ENCODE measurements around the gene HEPHL1. TPM values are rescaled to one million over a fixed set of nuclear protein-coding genes. Genes with fewer than 3 reads are reported as not detected.

HEPHL1 gene
- total RNA-seq, 1 donor from 2014 or later = not detected

GRCh38 chr11:94060401-94060800, 39.2 kb downstream of the HEPHL1 start:
- no peaks in the 10 kb centered on the region for H4K20me1 ChIP-seq (ENCODE audit: insufficient read depth, low read length)
- Mint-ChIP-seq H3K27ac (ENCODE audit: unreplicated experiment) (no peak overlapping the region), H3K36me3 (ENCODE audit: low read depth, unreplicated experiment) (no peaks in the 10 kb centered on the region), H3K9me3 (ENCODE audit: unreplicated experiment) (no peaks in the 10 kb centered on the region), H3K27me3 (ENCODE audit: low read depth, unreplicated experiment) (no peaks in the 10 kb centered on the region), H3K4me1 (ENCODE audit: low read depth, unreplicated experiment) (no peaks in the 10 kb centered on the region), H3K4me3 (ENCODE audit: unreplicated experiment) (no peak overlapping the region)
- H3K4me1 ChIP-seq (ENCODE audit: insufficient read depth, low read length) = no peaks in the 10 kb centered on the region
- H3K79me2 ChIP-seq (ENCODE audit: insufficient read depth, low read length) = no peaks in the 10 kb centered on the region
- H3K4me2 ChIP-seq (ENCODE audit: low read length) = no peak overlapping the region
- H2AFZ ChIP-seq (ENCODE audit: low read depth, low read length) = no peak overlapping the region
- peak; percentile 61 for DNase-seq (ENCODE audit: low read depth)
- peaks cover 2% of the 10 kb centered on the region for H3K27me3 ChIP-seq (ENCODE audit: insufficient read depth, low read length)
- no peak for FAIRE-seq
- no peaks in the 10 kb centered on the region for H3K36me3 ChIP-seq (ENCODE audit: insufficient read depth, low read length)
- H3K27ac ChIP-seq (ENCODE audit: low read depth, low read length) = no peak overlapping the region
- H3K4me3 ChIP-seq (ENCODE audit: insufficient read depth, low read depth, low read length) = no peak overlapping the region
- no peak overlapping the region for H3K9ac ChIP-seq (ENCODE audit: low read length)
- H3K9me3 ChIP-seq (ENCODE audit: insufficient read depth, low read depth, low read length) = no peaks in the 10 kb centered on the region
- TF ChIP-seq EZH2 (IDR thresholded peaks at IDR 0.05; ENCODE audit: insufficient read depth, low read length) = no peak

GRCh38 chr11:94062360-94062759, 41.2 kb downstream of the HEPHL1 start:
- H3K9me3 ChIP-seq (ENCODE audit: insufficient read depth, low read depth, low read length) = no peaks in the 10 kb centered on the region

GRCh38 chr11:94066901-94067429, 45.8 kb downstream of the HEPHL1 start:
- H3K27ac ChIP-seq (ENCODE audit: low read depth, low read length) = no peak overlapping the region
- H3K4me3 ChIP-seq (ENCODE audit: insufficient read depth, low read depth, low read length) = no peak overlapping the region
- Mint-ChIP-seq H3K4me3 (ENCODE audit: unreplicated experiment) (no peak overlapping the region), H3K27ac (ENCODE audit: unreplicated experiment) (no peak overlapping the region), H3K27me3 (ENCODE audit: low read depth, unreplicated experiment) (no peaks in the 10 kb centered on the region), H3K9me3 (ENCODE audit: unreplicated experiment) (no peaks in the 10 kb centered on the region), H3K4me1 (ENCODE audit: low read depth, unreplicated experiment) (peaks cover 5% of the 10 kb centered on the region), H3K36me3 (ENCODE audit: low read depth, unreplicated experiment) (no peaks in the 10 kb centered on the region)
- H3K9ac ChIP-seq (ENCODE audit: low read length) = no peak overlapping the region
- H3K36me3 ChIP-seq (ENCODE audit: insufficient read depth, low read length) = no peaks in the 10 kb centered on the region
- H3K79me2 ChIP-seq (ENCODE audit: insufficient read depth, low read length) = no peaks in the 10 kb centered on the region
- DNase-seq (ENCODE audit: low read depth) (peak; percentile 6), FAIRE-seq (no peak)
- no peak overlapping the region for H3K4me2 ChIP-seq (ENCODE audit: low read length)
- TF ChIP-seq EZH2 (IDR thresholded peaks at IDR 0.05; ENCODE audit: insufficient read depth, low read length) (no peak), CTCF (IDR thresholded peaks at IDR 0.05; ENCODE audit: insufficient read depth, low read depth, low read length) (no peak)
- H4K20me1 ChIP-seq (ENCODE audit: insufficient read depth, low read length) = no peaks in the 10 kb centered on the region
- H3K27me3 ChIP-seq (ENCODE audit: insufficient read depth, low read length) = no peaks in the 10 kb centered on the region
- no peak overlapping the region for H2AFZ ChIP-seq (ENCODE audit: low read depth, low read length)
- no peaks in the 10 kb centered on the region for H3K4me1 ChIP-seq (ENCODE audit: insufficient read depth, low read length)
- H3K9me3 ChIP-seq (ENCODE audit: insufficient read depth, low read depth, low read length) = no peaks in the 10 kb centered on the region

More at GRCh38 chr11:94062360-94062759, 41.2 kb downstream of the HEPHL1 start:
- Histone ChIP-seq H3K4me3 (ENCODE audit: insufficient read depth, low read depth, low read length) (no peak overlapping the region), H3K4me1 (ENCODE audit: insufficient read depth, low read length) (no peaks in the 10 kb centered on the region), H3K27ac (ENCODE audit: low read depth, low read length) (no peak overlapping the region), H3K4me2 (ENCODE audit: low read length) (no peak overlapping the region), H2AFZ (ENCODE audit: low read depth, low read length) (no peak overlapping the region), H3K27me3 (ENCODE audit: insufficient read depth, low read length) (peaks cover 2% of the 10 kb centered on the region), H3K36me3 (ENCODE audit: insufficient read depth, low read length) (no peaks in the 10 kb centered on the region), H3K79me2 (ENCODE audit: insufficient read depth, low read length) (no peaks in the 10 kb centered on the region), H4K20me1 (ENCODE audit: insufficient read depth, low read length) (no peaks in the 10 kb centered on the region), H3K9ac (ENCODE audit: low read length) (no peak overlapping the region)
- no peaks in the 10 kb centered on the region for H3K4me1 Mint-ChIP-seq (ENCODE audit: low read depth, unreplicated experiment)
- H3K27me3 Mint-ChIP-seq (ENCODE audit: low read depth, unreplicated experiment) = no peaks in the 10 kb centered on the region
- TF ChIP-seq CTCF (IDR thresholded peaks at IDR 0.05; ENCODE audit: insufficient read depth, low read depth, low read length) (no peak), EZH2 (IDR thresholded peaks at IDR 0.05; ENCODE audit: insufficient read depth, low read length) (no peak)
- H3K36me3 Mint-ChIP-seq (ENCODE audit: low read depth, unreplicated experiment) = no peaks in the 10 kb centered on the region
- H3K9me3 Mint-ChIP-seq (ENCODE audit: unreplicated experiment) = no peaks in the 10 kb centered on the region
- DNase-seq (ENCODE audit: low read depth) (no peak), FAIRE-seq (no peak)
- no peak overlapping the region for H3K4me3 Mint-ChIP-seq (ENCODE audit: unreplicated experiment)
- H3K27ac Mint-ChIP-seq (ENCODE audit: unreplicated experiment) = no peak overlapping the region
